ENCODE measurements around the gene SH3GL3.

SH3GL3 gene

GRCh38 chr15:83585601-83586335 lies 138.6 kb downstream of the SH3GL3 start:
- no peaks in the 10 kb centered on the region for H3K9me3 ChIP-seq (ENCODE audit: control insufficient read depth in 2 of 2, low read length in 2 of 2)
- H3K27me3 ChIP-seq (ENCODE audit: control insufficient read depth in 1 of 2, insufficient read depth in 2 of 2, low read length in 2 of 2) = no peaks in the 10 kb centered on the region
- H3K4me1 ChIP-seq (ENCODE audit: control insufficient read depth, insufficient read depth, low read length) = no peaks in the 10 kb centered on the region
- no peak overlapping the region for H3K4me3 ChIP-seq (ENCODE audit: low read length in 2 of 2)
- H3K36me3 ChIP-seq (ENCODE audit: control insufficient read depth in 2 of 2, insufficient read depth in 2 of 2, low read length in 2 of 2) = no peaks in the 10 kb centered on the region
- H3K27ac ChIP-seq (ENCODE audit: low read length) = no peak overlapping the region
- H3K9ac ChIP-seq (ENCODE audit: low read length in 2 of 2) = no peak overlapping the region

GRCh38 chr15:83587091-83587490 lies 139.9 kb downstream of the SH3GL3 start:
- H3K36me3 ChIP-seq (ENCODE audit: control insufficient read depth in 2 of 2, insufficient read depth in 2 of 2, low read length in 2 of 2) = no peaks in the 10 kb centered on the region
- no peaks in the 10 kb centered on the region for H3K4me1 ChIP-seq (ENCODE audit: control insufficient read depth, insufficient read depth, low read length)
- H3K9ac ChIP-seq (ENCODE audit: low read length in 2 of 2) = no peak overlapping the region

GRCh38 chr15:83588441-83588840 lies 141.3 kb downstream of the SH3GL3 start:
- H3K4me3 ChIP-seq (ENCODE audit: low read length in 2 of 2) = no peak overlapping the region
- no peak overlapping the region for H3K27ac ChIP-seq (ENCODE audit: low read length)
- H3K36me3 ChIP-seq (ENCODE audit: control insufficient read depth in 2 of 2, insufficient read depth in 2 of 2, low read length in 2 of 2) = no peaks in the 10 kb centered on the region
- no peaks in the 10 kb centered on the region for H3K9me3 ChIP-seq (ENCODE audit: control insufficient read depth in 2 of 2, low read length in 2 of 2)
- H3K9ac ChIP-seq (ENCODE audit: low read length in 2 of 2) = no peak overlapping the region
- H3K4me1 ChIP-seq (ENCODE audit: control insufficient read depth, insufficient read depth, low read length) = no peaks in the 10 kb centered on the region
- H3K27me3 ChIP-seq (ENCODE audit: control insufficient read depth in 1 of 2, insufficient read depth in 2 of 2, low read length in 2 of 2) = no peaks in the 10 kb centered on the region

More at GRCh38 chr15:83587091-83587490, 139.9 kb downstream of the SH3GL3 start:
- H3K27me3 ChIP-seq (ENCODE audit: control insufficient read depth in 1 of 2, insufficient read depth in 2 of 2, low read length in 2 of 2) = no peaks in the 10 kb centered on the region
- no peak overlapping the region for H3K4me3 ChIP-seq (ENCODE audit: low read length in 2 of 2)
- H3K9me3 ChIP-seq (ENCODE audit: control insufficient read depth in 2 of 2, low read length in 2 of 2) = no peaks in the 10 kb centered on the region
- H3K27ac ChIP-seq (ENCODE audit: low read length) = no peak overlapping the region

- no peak overlapping the region for H3K4me3 ChIP-seq (ENCODE audit: low read length in 2 of 2)
- H3K27me3 ChIP-seq (ENCODE audit: control insufficient read depth in 1 of 2, insufficient read depth in 2 of 2, low read length in 2 of 2) = no peaks in the 10 kb centered on the region
- no peak overlapping the region for H3K9ac ChIP-seq (ENCODE audit: low read length in 2 of 2)
- H3K36me3 ChIP-seq (ENCODE audit: control insufficient read depth in 2 of 2, insufficient read depth in 2 of 2, low read length in 2 of 2) = no peaks in the 10 kb centered on the region
- no peaks in the 10 kb centered on the region for H3K4me1 ChIP-seq (ENCODE audit: control insufficient read depth, insufficient read depth, low read length)
- no peaks in the 10 kb centered on the region for H3K9me3 ChIP-seq (ENCODE audit: control insufficient read depth in 2 of 2, low read length in 2 of 2)
- no peak overlapping the region for H3K27ac ChIP-seq (ENCODE audit: low read length)
Measured at GRCh38 chr15:83592370-83593040, 145.4 kb downstream of the SH3GL3 start.

GRCh38 chr15:83595191-83595590 lies 148.1 kb downstream of the SH3GL3 start:
- H3K9me3 ChIP-seq (ENCODE audit: control insufficient read depth in 2 of 2, low read length in 2 of 2) = no peaks in the 10 kb centered on the region
- no peaks in the 10 kb centered on the region for H3K4me1 ChIP-seq (ENCODE audit: control insufficient read depth, insufficient read depth, low read length)
- no peak overlapping the region for H3K9ac ChIP-seq (ENCODE audit: low read length in 2 of 2)
- no peak overlapping the region for H3K4me3 ChIP-seq (ENCODE audit: low read length in 2 of 2)
- H3K27me3 ChIP-seq (ENCODE audit: control insufficient read depth in 1 of 2, insufficient read depth in 2 of 2, low read length in 2 of 2) = no peaks in the 10 kb centered on the region
- H3K36me3 ChIP-seq (ENCODE audit: control insufficient read depth in 2 of 2, insufficient read depth in 2 of 2, low read length in 2 of 2) = no peaks in the 10 kb centered on the region
- H3K27ac ChIP-seq (ENCODE audit: low read length) = no peak overlapping the region

DNA sequence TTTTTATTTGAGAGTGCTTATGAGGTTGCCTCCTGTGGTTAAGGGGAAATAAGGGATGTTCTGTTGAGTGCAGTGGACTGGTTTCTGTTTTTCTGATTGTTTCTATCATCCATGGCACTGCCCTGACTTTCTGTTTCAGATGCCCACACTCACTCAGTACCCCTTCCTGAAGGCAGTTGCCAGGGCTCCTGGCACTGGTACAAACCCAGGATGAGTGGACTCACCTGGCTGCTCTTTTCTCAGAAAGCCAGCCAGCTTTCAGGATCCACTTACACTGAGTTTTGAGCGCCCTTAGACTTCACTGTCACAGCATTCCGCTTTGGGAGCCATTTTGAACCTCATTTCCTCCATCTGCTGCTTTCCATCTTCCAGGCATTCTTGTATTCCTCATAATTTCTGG lies 150.9 kb downstream of the SH3GL3 start:
- no peaks in the 10 kb centered on the region for H3K4me1 ChIP-seq (ENCODE audit: control insufficient read depth, insufficient read depth, low read length)
- no peak overlapping the region for H3K9ac ChIP-seq (ENCODE audit: low read length in 2 of 2)
- no peaks in the 10 kb centered on the region for H3K9me3 ChIP-seq (ENCODE audit: control insufficient read depth in 2 of 2, low read length in 2 of 2)
- H3K36me3 ChIP-seq (ENCODE audit: control insufficient read depth in 2 of 2, insufficient read depth in 2 of 2, low read length in 2 of 2) = no peaks in the 10 kb centered on the region
- H3K27me3 ChIP-seq (ENCODE audit: control insufficient read depth in 1 of 2, insufficient read depth in 2 of 2, low read length in 2 of 2) = no peaks in the 10 kb centered on the region
- no peak overlapping the region for H3K4me3 ChIP-seq (ENCODE audit: low read length in 2 of 2)
- H3K27ac ChIP-seq (ENCODE audit: low read length) = no peak overlapping the region

- Histone ChIP-seq H3K27ac (ENCODE audit: low read length) (no peak overlapping the region), H3K9ac (ENCODE audit: low read length in 2 of 2) (no peak overlapping the region), H3K27me3 (ENCODE audit: control insufficient read depth in 1 of 2, insufficient read depth in 2 of 2, low read length in 2 of 2) (no peaks in the 10 kb centered on the region), H3K36me3 (ENCODE audit: control insufficient read depth in 2 of 2, insufficient read depth in 2 of 2, low read length in 2 of 2) (no peaks in the 10 kb centered on the region), H3K9me3 (ENCODE audit: control insufficient read depth in 2 of 2, low read length in 2 of 2) (no peaks in the 10 kb centered on the region), H3K4me3 (ENCODE audit: low read length in 2 of 2) (no peak overlapping the region), H3K4me1 (ENCODE audit: control insufficient read depth, insufficient read depth, low read length) (peaks cover 4% of the 10 kb centered on the region)
Measured at GRCh38 chr15:83602021-83602420, 154.9 kb downstream of the SH3GL3 start.

- H3K27ac ChIP-seq (ENCODE audit: low read length) = no peak overlapping the region
- no peaks in the 10 kb centered on the region for H3K36me3 ChIP-seq (ENCODE audit: control insufficient read depth in 2 of 2, insufficient read depth in 2 of 2, low read length in 2 of 2)
- peaks cover 4% of the 10 kb centered on the region for H3K4me1 ChIP-seq (ENCODE audit: control insufficient read depth, insufficient read depth, low read length)
- H3K9ac ChIP-seq (ENCODE audit: low read length in 2 of 2) = no peak overlapping the region
- no peaks in the 10 kb centered on the region for H3K27me3 ChIP-seq (ENCODE audit: control insufficient read depth in 1 of 2, insufficient read depth in 2 of 2, low read length in 2 of 2)
- H3K4me3 ChIP-seq (ENCODE audit: low read length in 2 of 2) = no peak overlapping the region
- no peaks in the 10 kb centered on the region for H3K9me3 ChIP-seq (ENCODE audit: control insufficient read depth in 2 of 2, low read length in 2 of 2)
Measured at GRCh38 chr15:83604549-83604948, 157.4 kb downstream of the SH3GL3 start.

GRCh38 chr15:83605111-83605945 lies 158.2 kb downstream of the SH3GL3 start:
- peaks cover 4% of the 10 kb centered on the region for H3K4me1 ChIP-seq (ENCODE audit: control insufficient read depth, insufficient read depth, low read length)
- no peaks in the 10 kb centered on the region for H3K36me3 ChIP-seq (ENCODE audit: control insufficient read depth in 2 of 2, insufficient read depth in 2 of 2, low read length in 2 of 2)
- no peak overlapping the region for H3K27ac ChIP-seq (ENCODE audit: low read length)
- peak overlapping the region in 1 of 2 donors; percentile 52 for H3K4me3 ChIP-seq (ENCODE audit: low read length in 2 of 2)
- no peak overlapping the region for H3K9ac ChIP-seq (ENCODE audit: low read length in 2 of 2)
- no peaks in the 10 kb centered on the region for H3K27me3 ChIP-seq (ENCODE audit: control insufficient read depth in 1 of 2, insufficient read depth in 2 of 2, low read length in 2 of 2)
- H3K9me3 ChIP-seq (ENCODE audit: control insufficient read depth in 2 of 2, low read length in 2 of 2) = no peaks in the 10 kb centered on the region

- Histone ChIP-seq H3K36me3 (ENCODE audit: control insufficient read depth in 2 of 2, insufficient read depth in 2 of 2, low read length in 2 of 2) (no peaks in the 10 kb centered on the region), H3K27ac (ENCODE audit: low read length) (no peak overlapping the region), H3K9ac (ENCODE audit: low read length in 2 of 2) (no peak overlapping the region), H3K9me3 (ENCODE audit: control insufficient read depth in 2 of 2, low read length in 2 of 2) (no peaks in the 10 kb centered on the region), H3K4me1 (ENCODE audit: control insufficient read depth, insufficient read depth, low read length) (peaks cover 4% of the 10 kb centered on the region), H3K4me3 (ENCODE audit: low read length in 2 of 2) (no peak overlapping the region), H3K27me3 (ENCODE audit: control insufficient read depth in 1 of 2, insufficient read depth in 2 of 2, low read length in 2 of 2) (no peaks in the 10 kb centered on the region)
Measured at GRCh38 chr15:83610132-83610531, 163.0 kb downstream of the SH3GL3 start.
